AG09319 (cell line): ENCODE data around the gene MAP3K4.

Experiments used
- DNase-seq: peaks from one replicate; pipeline ENCODE4 v3.0.0-alpha.2; 2010; ENCODE audit warnings: low read depth; ENCODE audit errors: extremely low read depth
- TF ChIP-seq, protein P1 (sequence below): IDR thresholded peaks from 2 replicates; pipeline ENCODE4 v1.5.1; 2011; ENCODE audit warnings: low read depth, mild to moderate bottlenecking, inconsistent platforms, low read length, moderate library complexity

MAP3K4 gene

GRCh38 chr6:161033667-161034066 is 42.1 kb downstream of the MAP3K4 start:
- TF ChIP-seq, protein P1, sequence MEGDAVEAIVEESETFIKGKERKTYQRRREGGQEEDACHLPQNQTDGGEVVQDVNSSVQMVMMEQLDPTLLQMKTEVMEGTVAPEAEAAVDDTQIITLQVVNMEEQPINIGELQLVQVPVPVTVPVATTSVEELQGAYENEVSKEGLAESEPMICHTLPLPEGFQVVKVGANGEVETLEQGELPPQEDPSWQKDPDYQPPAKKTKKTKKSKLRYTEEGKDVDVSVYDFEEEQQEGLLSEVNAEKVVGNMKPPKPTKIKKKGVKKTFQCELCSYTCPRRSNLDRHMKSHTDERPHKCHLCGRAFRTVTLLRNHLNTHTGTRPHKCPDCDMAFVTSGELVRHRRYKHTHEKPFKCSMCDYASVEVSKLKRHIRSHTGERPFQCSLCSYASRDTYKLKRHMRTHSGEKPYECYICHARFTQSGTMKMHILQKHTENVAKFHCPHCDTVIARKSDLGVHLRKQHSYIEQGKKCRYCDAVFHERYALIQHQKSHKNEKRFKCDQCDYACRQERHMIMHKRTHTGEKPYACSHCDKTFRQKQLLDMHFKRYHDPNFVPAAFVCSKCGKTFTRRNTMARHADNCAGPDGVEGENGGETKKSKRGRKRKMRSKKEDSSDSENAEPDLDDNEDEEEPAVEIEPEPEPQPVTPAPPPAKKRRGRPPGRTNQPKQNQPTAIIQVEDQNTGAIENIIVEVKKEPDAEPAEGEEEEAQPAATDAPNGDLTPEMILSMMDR = no peak

DNA sequence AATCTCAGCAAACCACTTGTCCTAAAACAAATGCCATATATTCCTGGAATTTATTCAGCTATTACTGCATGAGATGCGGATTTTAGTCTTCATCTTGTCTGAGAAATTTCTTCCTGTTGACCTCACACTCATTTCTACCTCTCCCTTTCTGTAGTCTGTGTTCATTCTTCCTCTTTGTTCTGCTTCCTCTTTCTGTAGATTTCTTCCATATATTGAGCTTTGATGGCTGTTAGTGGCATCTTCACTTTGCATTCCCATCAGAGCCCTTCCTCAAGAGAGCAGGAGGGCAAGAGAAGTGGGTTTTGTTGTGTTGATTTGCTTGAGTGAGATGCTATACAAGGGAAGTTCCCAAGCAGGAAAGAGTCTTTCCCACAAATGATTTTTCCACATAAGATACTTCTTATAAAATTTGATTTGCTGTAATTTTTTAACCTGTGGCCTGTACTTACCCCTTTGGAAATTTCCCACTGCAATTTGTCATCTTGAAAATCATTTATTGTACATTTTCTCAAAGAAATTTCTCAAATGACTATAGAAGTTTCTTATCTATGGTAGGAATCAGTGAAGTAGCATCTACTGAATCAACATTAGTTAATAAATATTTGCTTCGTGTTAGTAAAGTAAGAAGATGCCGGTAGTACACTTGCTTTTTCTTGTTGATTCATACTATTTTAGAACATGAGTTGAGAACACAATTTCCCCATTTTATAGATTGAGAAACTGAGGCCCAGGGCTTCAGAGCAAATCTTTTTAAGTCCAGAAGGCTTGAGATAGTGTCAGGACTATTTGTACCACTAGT is 43.8 kb downstream of the MAP3K4 start:
- DNase-seq = no peak
- TF ChIP-seq, protein P1 = no peak

More at GRCh38 chr6:161033667-161034066, 42.1 kb downstream of the MAP3K4 start:
- no peak for DNase-seq

DNA sequence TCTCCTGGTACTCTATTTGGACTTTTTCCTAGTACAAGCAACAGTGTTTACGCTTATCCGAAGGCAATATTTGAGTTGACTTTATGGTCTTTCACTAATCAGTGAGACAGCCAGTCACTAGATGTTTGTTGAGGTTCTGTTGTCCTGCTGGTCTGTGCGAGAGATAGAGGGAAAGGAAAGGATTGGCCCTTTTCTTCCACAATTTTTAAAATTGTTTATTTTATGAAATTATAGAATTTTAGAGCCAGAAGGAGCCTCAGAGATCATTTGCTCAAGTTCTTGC is 44.4 kb downstream of the MAP3K4 start:
- TF ChIP-seq, protein P1 = no peak
- no peak for DNase-seq

DNA sequence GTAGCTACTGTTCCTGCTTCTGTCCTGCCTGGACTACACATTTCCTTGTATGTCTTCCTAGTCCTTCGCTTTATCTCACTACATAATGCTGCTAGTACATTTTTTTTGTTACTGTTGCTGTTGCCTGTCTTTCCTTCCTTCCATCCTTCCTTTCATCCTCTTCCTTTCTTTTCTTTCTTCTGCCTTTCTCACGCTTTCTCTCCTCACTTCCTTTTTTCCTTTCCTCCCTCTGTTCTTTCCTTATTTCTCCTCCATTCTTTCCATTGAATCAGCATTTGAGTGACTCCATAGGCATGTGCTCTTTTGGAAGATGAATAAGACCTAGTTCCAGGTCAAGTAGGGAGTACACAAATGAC is 46.3 kb downstream of the MAP3K4 start:
- TF ChIP-seq, protein P1 = no peak
- no peak for DNase-seq

GRCh38 chr6:161038229-161039031 is 46.9 kb downstream of the MAP3K4 start:
- TF ChIP-seq, protein P1 = peak; percentile 42
- peak; percentile 67 for DNase-seq

DNA sequence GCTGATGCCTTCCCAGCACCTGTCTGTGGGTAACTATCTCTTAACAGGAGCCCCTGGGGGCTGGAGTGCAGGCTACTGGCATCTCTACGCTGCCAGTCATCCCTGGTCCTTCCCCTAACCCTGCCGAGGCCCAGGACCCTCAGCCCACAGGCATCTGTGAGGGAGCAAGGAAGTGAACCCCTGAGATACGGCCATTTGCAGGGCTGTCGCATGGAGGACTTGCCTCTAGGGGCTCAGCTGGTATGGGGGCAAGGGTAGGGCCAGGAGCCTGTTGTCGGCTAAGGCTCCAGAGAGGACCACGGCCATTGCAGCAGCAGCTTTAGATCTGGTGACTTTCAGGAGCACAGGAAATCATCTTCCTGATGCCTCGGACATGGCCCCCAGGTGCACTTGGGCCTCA is 49.7 kb downstream of the MAP3K4 start:
- TF ChIP-seq, protein P1 = no peak
- DNase-seq = no peak

DNA sequence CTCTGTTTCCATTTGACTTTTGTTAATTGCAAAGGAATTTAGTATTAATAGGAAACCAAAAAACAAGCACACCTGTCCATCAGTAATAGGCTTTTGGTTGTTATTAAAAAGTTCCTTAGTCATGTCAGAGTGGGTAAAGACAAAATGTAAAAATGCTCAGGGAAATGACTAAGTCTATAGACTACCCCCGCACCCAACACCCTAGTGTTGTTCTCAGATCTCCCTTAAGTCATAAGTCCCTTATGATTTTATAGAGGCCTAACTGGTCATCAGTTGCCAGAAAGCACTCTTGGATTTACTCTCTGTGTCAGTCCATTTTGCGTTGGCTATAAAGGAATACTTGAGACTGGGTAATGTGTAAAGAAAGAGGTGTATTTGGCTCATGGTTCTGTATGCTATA is 52.8 kb downstream of the MAP3K4 start:
- TF ChIP-seq, protein P1 = no peak

More for the DNA sequence above, 52.8 kb downstream of the MAP3K4 start:
- DNase-seq = no peak
